EH (cell line): ENCODE measurements around the gene NOP16.
A peak's percentile ranks its signal among the peaks of the same experiment; 100 is the strongest.

Source experiments
- DNase-seq: peaks from one replicate; pipeline ENCODE4 v3.0.0-alpha.2; 2015; ENCODE audit warnings: low read depth

The NOP16 gene

DNA sequence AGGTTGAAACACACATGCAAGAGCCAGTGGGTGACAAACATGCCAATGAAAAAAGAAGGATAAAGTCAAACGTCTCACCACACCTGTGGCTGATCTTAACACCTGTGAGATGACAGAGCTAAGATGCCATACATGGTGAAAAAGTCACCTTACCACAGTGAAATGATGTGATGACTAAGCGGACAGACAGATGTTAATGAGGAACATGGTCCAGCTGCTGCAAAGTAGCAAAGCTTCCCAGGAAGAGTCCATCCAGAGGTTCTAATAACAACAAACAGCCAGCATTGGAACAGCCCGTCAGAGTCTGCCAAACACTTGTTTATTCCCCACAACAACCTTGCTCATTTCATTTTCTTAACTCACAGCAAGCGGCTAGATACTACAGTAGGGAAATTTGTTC lies 28.7 kb downstream of the NOP16 start:
- peak; percentile 16 for DNase-seq

DNA sequence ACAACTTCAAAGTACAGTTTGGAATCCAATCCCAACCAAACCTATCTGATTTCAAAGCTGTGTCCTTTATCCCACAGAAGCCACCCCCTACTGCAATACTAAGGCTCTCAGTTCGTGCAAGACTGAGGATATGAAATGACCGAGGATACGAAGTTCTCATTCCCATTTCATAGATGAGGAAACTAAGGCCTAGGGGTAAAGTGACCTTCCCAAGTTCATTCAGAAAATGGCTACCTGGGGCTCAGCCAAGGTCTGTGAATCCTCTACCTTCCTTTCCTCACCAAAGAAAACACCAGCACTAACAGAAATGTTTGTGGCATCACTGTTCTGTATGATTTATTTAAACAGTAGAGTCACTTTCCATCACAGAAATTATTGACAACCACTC lies 32.2 kb downstream of the NOP16 start:
- no peak for DNase-seq

DNA sequence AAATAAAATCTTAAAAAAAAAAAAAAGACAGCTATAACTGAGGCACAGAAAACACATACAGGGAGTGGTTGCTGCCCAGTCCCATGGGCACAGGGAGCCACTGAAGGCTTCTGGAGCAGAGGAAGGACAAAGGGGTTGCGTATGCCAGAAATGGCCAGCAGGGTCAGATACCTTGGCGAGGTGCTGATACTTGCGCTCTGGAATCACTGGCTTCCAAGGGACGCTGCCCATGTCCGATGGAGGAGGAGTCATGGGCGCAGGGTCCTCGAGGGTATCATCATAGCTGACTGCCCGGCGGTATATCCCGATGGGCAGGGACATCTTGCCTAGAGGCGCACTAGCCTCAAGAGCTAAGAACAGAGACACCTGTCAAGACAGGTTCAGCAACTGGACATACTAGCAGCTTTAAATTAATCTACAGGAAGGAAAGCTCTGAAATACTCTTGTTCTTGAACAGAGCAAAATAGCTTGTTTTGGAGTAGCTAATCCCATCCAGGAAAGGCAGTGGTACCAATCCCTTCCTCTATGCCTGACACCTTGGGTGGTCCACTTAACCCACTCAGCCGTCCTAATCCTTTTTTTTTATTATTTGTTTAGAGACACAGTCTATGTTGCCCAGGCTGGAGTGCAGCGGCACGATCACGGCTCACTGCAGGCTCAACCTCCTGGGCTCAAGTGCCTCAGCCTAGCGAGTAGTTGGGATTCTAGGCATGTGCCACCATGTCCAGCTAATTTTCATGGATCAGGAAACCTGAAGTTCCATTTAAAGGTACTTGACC lies 32.8 kb downstream of the NOP16 start:
- DNase-seq: no peak

DNA sequence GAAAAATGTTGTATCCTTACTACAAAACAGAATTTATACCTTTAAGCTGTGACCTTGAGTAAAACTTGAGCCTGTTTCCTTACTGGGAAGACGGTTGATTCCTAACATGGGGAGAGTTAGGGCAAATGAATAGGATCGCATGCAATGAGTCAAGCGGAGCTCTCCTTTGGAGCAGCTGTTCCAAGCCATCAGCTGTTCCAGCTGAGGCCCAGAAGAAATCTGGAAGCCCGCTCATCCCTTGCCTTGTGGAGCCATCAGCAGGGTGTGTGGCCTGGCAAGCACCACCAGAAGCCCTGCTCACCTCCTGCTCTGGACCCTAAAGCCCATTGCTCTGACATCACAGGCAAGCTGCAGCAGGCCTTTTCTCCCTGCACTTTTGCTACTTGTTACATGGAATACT lies 34.9 kb downstream of the NOP16 start:
- DNase-seq: no peak

DNA sequence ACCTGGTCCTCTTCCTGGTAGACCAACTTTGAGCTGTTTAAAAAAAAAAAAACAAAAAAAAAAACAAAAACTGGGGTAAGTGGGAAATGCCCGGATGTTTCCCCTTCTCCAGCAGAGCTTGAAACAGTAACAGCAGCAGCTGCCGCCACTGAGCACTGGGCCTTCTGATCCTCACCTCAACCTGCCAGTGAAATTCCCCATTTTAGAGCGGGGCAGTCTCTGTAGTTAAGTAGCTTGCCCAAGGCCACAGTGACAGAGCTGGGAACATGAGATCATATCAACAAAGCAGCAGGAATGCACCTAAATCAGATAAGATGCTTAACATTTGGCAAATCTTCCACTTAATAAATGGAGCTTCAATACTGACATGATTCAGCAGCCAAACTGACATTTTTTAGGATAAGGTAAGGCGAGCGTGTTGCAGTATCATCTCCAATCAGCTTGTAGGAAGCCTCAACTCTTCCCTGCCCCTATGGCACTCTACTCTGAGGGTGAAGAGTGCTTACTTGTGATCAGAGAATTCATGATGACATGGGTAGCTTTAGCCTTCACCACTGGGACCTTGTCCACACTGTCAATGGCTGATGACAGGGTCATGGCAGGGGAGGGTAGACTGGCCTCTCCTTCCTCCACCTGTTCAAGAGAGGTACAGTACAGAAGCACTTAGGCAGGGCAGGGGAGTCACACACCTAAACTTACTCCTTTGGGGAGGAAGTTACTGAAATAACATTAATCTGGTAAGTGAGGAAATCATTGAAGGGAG lies 36.1 kb downstream of the NOP16 start:
- peak; percentile 20 for DNase-seq

DNA sequence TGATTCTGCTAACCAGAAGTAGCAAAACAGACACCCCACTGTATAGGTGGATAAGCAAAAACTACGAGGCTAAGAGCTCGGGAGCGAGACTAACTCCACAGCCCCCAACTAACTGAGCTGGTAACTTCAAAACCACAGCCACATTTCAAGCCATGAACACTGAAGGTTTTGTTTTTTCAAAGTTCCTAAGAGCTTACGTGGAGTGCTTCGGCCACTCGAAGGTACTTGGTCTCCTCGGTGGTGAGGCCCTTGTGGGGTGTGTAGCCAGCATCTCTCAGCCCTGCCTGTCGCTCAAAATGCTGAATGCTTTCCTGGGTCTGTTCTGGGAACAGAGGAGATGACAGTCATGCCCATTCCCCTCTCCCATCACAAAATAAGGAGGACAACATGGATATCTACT lies 38.0 kb downstream of the NOP16 start:
- no peak for DNase-seq

DNA sequence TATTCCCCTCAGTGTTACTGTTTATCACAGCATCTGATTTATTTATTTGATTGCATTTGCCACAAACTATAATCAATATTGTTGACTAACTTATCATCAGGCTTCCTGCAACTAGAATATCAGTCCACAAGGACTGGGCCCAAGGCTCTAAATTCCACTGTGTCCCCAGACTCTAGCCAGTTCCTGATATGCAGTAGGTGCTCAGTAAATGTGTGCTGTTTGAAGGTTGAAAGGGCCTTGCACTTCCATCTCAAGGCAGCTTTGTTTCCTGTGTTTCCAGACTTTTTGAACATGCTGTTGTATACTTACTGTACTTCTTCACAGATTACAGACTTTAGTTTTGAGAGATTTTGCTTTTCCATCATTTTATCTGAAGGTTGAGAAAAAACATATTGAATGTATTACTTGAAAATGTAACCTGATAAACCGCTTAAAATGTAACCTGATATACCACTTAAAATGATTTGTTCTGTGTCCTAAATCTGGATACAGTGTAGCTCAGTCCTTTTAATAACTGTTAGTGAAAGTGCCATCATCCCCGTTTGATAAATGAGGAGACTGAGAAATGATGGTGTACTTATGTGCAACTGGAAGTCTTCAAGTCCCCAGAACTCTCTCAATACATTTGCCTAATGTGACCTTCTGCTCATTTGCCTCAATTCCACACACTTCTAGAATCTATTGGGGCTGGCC lies 45.5 kb downstream of the NOP16 start:
- no peak for DNase-seq

DNA sequence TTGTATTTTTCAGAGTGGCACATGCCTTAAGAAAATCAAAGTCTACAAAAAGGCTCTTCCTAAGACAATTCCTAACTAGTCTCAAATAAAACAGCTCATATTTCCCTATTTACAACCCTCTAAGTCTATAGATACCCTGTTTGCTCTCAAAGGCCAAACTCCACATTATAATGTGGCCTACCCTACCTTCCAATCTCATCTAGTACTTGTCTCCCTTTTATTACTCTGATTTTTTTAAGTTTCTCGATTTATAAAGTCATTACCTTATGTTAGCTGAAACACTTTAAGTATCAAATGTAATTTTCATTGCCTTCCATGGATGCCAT lies 46.3 kb downstream of the NOP16 start:
- DNase-seq: no peak

DNA sequence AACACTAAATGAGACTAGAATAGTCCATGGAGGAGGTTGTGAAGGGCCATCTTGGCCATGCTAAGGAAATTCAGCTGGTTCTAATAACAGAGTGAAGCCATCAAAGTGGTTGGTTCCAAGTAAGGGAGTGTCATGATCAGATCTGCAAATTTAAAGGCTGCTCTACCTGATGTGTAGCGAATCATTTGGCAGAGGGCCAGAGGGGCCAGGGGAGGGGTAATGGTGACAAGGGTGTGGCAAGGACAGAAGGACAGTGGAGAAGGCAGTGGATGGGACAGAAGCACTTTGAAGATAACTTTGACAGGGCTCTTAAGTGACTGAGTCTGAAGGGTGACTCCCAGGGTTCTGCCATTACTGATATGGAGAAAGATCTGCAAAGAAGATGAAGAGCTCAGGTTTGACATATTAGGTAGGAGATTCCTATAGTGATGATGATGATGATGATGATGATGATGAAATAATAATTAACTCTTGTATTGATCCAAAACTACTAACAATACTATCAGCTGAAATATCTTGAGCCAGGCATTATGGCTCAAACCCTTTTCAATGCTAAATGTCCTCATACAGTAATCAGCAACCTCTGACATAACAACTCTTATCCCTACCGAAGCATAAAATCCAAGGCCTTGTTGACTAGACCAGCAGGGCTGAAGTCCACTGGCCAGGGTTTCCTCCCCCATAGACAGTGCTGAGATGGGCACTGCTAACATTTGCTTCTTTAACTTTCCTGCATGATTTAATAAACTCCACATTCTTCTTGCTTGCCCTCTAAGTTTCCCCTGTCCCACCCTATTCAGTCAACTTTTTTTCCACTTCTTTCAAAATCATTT lies 46.9 kb downstream of the NOP16 start:
- DNase-seq: no peak

DNA sequence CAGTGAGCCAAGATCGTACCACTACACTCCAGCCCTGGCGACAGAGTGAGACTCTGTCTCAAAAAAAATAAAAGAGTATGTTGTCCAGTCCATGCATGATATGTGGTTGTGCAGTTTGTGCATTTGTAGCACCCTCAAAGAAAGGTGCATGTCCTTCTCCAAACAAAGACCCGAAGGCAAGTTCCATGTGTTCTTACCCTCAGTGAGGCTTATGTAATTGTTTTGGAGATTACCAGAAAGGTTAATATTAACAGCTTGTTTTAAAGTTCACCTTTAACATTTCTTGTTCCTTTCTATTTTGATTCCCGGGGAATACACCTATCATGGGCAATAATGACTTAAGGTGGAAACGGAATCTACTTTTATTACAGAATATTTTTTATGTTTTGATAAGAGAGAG lies 49.1 kb downstream of the NOP16 start:
- no peak for DNase-seq

DNA sequence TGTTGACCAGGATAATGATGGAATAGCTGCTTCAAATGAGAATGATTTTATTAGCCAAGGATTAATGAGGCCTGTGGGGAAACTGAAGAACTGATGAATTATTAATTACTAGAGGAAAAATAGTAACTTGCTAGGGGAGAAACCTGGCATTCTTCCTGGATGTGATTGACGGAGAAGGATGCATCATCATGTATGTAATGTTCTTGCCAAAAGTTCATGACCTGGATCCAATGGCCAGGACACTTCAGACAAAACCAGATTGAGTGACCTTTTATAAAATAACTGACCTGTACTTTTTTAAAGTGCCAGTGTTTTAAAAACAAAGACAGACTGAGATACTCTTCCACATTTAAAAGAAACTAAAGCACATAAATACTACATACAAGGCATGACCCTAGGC lies 50.5 kb downstream of the NOP16 start:
- DNase-seq: no peak

DNA sequence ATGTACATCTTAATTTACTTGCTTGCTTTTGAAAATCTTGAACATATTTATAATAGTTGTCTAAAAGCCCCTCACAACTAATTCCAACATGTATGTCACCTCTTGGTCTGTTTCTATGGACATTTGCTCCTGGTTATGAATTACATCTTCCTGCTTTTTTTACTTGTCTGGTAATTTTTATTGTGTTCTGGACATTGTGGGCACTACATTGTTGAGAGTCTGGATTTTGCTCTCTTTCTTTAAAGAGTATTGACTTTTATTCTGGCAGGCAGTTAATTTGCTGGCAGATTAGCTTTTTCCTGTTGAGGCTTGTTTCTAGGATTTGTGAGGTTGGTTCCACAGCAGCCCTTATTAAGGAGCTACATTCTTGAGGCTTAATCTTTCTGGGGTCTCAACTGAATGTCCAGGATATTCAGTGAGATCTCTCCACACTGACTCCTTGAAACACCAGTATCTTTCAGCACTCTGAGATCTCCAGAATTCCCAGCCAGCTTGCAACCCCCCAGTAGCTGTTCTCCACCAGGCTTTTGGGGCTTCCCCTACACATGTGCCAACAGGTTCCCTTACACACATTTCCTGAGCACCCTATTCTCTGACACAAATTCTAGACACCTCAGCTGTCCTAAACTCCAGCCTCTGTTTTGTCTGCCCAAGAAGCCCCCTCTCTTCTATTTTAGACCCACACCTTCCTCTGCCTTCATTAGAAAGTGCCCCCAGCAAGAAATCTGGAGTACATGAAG lies 54.2 kb downstream of the NOP16 start:
- no peak for DNase-seq
